ENCODE data around the gene CLRN3.
A peak's percentile ranks its signal among the peaks of the same experiment; 100 is the strongest.

CLRN3 gene

GRCh38 chr10:127918572-127918971, 25.8 kb upstream of the CLRN3 start:
- DNase-seq: no peak

- DNase-seq: no peak
Observed at GRCh38 chr10:127916826-127917225, 24.1 kb upstream of the CLRN3 start.

- DNase-seq: no peak
Observed at GRCh38 chr10:127915324-127915723, 22.6 kb upstream of the CLRN3 start.

DNA sequence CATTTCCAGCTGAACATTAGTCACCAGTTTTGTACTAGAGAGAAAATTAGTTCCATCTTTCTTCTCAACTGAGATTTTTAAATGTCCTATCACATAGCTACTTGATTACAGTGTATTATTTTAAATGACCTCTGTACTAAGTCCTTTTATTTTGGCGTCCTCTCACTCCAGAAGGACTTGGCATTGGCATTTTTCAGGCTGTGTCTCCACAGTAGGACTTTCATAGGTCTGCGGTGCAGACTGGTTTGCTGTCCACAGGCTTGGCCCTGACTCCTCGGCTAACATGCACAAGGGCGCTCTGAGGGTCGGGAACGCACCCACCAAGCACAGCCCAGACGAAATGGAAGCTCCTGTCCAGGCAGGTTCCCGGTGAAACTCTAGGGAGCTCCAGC, 20.6 kb upstream of the CLRN3 start:
- no peak for DNase-seq

- DNase-seq: no peak
Observed at GRCh38 chr10:127912607-127913367, 20.0 kb upstream of the CLRN3 start.

DNA sequence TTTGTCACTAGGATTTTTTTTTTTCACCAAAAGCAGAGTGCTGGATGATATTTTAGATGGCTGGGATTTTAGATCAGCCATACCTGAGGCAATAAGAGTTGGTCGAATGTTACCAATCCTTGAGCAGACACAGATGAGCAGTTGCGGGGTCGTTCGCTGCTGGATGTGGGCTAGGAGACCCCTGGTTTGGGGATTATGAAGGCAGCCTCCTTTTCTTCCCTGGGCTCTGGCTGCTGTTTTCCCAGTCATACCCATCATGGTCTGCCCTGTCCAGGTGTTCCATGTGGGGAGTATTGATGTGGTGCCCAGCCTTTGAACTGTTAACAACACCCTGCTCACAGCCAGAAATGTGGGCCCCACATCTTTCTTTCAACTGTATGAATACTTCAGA, 19.1 kb upstream of the CLRN3 start:
- DNase-seq: no peak

DNA sequence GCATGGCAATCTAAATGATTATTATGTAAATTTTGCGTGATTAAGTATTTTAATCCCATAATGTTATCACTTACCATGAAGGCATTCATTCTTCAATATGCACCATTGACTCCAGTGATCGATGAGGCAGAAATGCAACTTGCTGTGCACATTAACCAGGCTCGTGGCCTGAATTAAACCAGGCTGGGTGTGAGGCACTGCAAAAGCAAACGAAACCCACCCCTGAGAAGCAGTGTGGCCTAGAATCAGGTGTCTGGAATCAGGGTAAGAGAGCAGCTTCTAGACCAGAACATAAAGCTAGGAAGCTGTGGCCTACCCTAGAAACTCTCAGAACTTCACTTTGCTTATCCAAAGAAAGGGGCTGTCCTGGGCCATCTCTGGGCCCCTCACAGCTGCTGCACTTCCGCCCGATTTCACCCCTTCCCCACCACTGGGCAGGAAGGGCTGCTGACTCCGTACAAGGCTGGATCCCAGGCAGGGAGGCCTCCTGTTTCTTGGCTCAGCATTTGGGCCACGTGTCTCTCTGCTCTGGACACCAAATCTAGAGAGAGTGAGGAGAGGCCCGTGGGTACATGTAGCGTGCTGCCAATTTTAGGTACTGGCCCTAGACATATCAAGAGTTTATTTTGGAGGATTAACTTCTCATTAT, 18.6 kb upstream of the CLRN3 start:
- DNase-seq: no peak

DNA sequence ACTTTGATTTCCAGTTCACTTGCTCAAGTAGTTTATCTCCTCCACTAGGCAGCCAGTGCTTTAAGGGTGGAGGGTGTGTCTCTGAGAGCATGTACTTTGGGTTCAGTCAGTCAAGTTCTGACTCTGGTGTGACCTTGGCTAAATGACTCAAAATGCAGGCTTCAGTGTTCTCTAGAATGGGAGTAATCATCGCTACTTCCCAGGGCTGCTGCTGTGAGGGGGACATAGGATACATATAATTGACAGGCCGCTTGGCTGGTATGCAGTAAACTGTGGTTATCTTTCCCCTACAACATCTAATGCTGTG, 17.7 kb upstream of the CLRN3 start:
- DNase-seq: no peak

DNA sequence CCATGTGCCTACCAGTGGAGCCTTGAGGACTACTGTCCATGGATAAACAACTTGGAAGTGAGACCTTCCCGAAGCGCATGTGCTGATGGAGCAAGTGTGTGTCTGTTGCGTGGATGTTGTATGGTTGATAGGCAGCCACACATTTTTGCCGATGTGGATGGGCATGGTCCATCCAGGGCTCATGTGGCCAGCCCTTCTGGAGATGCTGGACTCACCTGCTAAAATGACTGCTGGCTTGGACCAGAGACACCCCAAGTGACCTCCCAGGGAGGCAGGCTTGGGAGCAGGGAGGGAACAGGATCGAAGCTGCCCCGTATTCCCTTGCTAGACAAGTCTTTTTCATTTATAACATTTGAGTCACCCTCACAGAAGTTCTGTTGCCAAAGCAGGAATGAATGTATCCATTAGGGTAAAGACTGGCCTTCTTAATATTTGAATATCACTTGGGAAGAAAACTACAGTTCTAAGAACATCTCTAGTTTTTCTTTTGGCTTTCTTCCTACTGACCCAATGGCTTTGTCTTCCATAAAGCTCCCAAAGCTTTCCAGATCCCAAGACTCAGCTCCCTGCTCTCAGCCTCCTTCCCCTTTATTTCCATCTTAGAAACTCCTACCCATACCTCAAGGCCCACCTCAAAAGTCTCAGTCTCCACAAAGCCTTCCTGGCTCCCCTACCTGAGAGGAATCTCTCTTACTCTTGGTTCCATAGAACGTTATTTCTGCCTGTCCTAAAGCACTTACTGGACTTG, 17.1 kb upstream of the CLRN3 start:
- DNase-seq: no peak

DNA sequence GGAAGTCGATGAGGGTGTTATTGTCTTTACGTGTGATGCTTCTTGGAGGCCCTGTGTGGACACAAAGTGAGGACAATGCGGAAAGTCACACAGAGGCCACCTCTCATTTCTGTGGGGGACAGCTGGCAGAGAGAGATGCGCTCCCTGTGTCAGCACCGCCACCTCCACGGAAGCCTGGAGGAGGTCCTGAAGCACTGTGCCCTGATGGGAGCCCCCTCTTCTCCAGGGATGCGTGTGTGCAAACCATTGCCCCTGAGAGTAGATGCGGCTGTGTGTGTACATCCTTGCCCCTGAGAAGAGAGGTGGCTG, 16.2 kb upstream of the CLRN3 start:
- no peak for DNase-seq

DNA sequence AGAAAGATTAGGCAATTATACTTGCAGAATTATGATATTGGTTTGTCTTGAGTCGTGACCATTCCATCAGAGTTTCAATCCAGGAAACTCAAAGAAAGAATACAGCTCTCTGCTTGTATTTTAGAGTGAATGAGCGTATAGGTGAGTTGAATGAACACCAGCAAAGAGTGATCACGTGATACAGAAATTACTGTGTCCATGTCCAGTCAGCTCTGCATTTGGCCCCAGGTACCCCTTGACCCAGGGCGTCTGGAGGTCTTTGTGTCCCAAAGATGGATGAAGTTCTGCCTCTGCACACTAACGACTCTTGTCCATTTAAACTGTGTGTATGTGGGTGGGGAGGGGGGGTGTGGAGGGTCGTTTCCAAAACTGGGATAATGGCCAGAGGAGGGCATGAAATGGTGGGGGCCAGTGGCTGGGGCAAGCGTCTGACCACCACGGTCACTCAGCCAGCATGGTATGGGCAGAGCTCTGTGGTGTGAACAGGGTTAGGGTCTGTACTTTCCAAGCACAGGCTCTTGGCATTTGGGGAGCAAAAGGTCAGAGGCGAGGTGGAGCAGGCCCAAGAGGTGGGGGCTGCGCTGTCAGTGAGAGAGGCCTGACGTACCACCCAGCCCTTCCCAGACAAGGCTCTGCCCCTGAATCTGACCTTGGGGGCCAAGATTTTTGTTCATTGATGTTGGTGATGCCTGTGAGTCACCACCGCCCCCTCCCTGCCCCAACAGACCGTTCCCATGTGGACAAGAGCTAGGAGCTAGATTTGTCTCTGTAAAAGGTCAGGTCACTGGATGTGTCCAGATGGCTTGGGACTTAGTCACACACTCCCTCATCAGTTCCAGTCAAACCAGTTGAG, 15.6 kb upstream of the CLRN3 start:
- DNase-seq: no peak

DNA sequence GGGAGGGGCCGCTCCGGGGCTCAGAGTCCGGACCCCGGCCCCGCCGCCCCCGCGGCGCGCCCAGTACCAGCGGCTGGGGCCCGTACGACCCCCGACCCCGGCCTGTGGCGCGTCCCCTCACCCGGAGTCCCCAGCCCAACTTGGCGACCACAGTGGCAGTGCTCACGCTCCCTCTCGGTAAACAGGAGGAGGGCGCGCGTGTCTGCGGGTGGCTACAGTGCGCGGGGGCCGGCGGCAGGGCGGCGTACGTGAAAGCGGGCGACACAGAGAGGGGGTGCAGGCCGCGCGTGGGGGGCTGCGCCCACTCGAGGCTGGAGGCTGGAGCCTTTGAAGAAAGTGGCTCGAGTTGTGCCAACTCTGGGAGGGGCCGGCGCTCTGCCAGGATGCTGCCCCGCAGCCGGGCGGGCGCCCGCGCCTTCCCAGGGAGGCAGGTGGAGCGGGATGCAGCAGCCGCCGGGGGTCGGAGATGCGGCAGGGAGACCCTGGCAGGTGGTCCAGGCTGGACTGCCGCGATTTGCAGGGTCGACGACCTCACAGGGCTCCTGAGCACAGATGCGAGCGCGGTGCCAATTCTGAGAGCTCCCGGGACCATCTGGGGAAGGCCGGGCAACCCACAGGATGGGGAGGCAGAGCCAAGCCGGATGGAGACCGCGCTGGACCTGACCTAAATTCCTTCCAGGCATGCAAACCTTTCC, 14.8 kb upstream of the CLRN3 start:
- DNase-seq: no peak

DNA sequence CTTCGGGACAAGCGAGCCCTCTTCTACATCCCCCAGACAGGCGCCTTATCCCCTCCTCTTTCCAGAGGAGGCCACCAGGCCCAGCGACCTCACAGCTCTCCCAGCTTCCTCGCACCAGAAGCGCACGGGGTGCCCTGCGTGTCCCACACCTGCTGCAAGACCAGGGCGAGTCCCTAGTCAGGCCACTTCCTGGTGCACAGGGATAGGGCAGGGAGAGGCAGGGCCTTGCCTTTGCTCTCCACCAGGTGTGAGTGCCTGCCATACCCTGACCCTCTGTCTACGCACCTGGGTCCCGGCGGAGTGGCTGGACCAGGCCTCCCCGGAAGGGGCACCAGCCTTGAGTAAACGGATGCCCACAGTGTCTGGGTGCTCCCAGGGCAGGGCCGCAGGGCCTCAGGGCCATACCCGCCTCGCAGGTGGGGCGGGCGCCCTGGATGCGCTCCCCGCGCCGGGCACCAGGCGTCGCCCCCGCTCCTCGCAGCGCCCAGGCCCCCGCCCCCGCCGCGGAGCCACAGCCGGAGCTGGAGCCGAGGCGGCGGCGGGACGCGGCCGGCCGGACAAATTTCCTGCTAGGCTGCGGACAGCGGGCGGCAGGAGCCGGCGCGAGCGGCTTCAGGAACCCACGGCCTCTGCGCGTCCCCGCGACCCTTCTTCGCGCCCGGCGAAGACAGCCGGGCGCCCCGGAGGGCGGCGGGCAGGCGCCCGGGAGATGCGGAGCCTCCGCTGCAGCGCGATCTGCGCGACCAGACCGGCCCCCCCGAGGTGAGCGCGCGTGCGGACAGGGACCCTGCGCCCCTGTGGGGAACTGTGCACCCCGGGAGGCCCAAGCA, 14.0 kb upstream of the CLRN3 start, which contains the start of gene PTPRE:
Gene PTPRE (plus strand): TSS at position 556 of the 830 bp plus-strand sequence. CDS start 133,779 bp downstream, outside the sequence.
- DNase-seq: peak; percentile 48

DNA sequence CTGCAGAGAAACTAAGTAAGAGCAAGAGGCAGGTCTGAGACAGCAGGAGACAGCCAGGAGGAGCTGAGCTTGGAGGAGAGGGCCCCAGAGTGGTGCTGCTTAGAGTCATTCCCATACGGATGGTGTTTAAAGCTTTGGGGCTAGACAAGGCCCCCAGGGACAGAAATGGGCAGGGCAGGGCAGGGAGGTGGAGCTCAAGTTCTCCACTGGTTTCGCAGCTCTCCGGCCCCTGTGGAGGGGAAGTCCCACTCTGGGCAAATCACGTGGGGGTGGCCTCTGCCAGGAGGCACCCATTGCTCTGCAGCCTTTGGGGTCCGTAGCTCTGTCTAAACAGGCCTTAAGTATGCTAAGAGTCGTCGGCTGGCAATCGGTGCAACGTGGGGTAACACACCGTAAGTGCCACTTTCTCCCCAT, 13.1 kb upstream of the CLRN3 start:
- DNase-seq: no peak

- DNase-seq: no peak
Observed at GRCh38 chr10:127905001-127905847, 12.5 kb upstream of the CLRN3 start.

DNA sequence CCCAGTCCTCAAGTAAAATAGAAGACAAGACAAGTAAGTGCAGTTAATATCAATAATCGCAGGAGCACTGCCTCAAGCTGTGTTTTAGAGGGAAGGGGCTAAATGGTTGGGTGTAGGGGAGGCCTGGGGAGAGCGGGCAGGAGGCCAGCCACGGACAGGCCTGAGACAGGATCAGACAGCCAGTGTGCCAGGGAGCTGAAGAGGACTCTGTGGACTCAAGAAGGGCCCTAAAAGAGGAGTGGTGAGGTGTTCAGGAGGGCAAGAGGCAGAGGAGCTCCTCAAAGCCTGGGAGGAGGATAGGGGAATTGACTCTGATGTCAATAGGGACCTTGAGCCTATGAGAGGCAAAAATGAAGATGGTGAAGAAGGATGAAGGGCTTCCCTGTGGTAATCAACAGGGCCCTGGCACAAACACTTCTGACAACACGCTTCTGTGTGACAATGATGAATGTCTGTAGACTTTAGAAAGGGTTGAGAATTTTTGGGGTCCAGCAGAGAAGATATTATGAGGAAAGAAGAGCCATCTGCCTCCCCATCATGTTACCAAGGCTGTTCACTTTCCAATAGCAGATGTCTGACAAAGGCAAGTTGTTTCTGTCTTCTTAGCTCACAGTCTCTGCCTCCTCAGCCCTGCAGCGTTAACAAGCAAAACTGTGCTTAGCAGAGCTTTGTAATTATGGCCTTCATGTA, 11.7 kb upstream of the CLRN3 start:
- DNase-seq: no peak

DNA sequence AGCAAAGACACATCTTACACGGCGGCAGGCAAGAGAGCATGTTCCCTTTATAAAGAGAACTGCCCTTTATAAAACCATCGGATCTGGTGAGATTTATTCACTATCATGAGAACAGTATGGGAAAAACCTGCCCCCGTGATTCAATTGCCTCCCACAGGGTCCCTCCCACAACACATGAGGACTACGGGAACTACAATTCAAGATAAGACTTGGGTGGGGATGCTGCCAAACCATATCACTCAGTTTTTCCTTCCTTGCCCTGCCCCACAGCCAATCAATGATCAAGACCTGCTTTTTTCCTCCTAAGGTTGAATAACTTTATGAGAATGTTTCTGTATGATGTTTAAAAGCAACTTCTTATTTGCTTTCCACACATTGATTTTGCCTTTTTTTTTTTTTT, 11.0 kb upstream of the CLRN3 start:
- no peak for DNase-seq

DNA sequence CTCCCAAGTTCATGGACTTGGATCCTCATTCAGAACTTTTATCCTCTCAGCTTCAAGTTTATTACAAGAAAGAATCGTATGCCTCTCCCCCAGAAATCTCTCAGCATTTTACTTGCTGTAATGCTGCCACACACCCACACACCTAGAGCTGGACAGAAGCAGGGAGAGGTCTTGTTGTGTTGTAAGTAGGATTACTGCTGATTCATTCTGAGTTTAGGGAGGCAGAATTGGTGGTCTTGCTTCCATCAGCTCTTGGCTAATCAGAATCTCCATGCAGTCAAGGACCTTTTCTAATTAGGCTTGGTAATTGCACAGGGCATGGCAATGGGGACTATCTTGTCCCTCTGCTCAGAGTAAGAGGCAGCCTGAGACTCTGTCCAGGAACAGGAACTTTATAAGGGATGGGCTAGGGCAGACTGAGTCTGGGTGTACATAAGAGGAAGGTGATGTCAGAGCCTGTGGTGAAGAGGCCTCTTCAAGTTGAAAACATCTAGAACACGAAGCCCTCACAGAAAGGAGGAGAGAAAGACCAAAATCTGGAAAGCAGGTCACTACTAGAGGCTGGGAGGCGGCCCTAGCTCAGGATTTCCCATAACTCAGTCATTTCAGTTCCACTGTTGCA, 7.1 kb upstream of the CLRN3 start:
- no peak for DNase-seq

DNA sequence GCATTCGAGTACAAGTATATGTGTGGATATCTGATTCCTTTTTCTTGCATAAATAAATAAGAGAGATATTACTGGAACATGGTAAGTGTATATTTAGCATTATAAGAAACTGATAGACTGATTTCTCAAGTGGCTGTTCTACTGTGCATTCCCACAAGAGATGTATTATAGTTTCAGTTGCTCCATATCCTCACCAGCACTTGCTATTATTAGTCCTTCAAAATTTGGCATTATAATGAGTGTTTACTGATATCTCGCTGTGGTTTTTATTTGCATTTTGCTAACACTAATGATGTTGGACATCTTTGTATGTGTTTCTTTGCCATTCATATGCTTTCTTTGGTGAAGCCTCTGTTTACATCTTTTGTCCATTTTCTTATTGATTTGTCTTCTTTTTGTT, 4.4 kb upstream of the CLRN3 start:
- DNase-seq: no peak

- no peak for DNase-seq
Observed at GRCh38 chr10:127896590-127896989, 3.8 kb upstream of the CLRN3 start.
